HG03060 (cell line): Measurements from ENCODE around the gene YDJC.
"Not testable (repeated sequence)": the region's sequence is repeated elsewhere in the genome, so short reads cannot be mapped to it uniquely, and the experiment has no call there.

Experiments used
- ATAC-seq: cut with Tn5 transposase; IDR thresholded peaks from one replicate; pipeline ENCODE4 v1.9.1; 2021; ENCODE audit warnings: low read depth, moderate number of reproducible peaks; ENCODE audit not compliant: unreplicated experiment

The YDJC gene, protein sequence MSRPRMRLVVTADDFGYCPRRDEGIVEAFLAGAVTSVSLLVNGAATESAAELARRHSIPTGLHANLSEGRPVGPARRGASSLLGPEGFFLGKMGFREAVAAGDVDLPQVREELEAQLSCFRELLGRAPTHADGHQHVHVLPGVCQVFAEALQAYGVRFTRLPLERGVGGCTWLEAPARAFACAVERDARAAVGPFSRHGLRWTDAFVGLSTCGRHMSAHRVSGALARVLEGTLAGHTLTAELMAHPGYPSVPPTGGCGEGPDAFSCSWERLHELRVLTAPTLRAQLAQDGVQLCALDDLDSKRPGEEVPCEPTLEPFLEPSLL

DNA sequence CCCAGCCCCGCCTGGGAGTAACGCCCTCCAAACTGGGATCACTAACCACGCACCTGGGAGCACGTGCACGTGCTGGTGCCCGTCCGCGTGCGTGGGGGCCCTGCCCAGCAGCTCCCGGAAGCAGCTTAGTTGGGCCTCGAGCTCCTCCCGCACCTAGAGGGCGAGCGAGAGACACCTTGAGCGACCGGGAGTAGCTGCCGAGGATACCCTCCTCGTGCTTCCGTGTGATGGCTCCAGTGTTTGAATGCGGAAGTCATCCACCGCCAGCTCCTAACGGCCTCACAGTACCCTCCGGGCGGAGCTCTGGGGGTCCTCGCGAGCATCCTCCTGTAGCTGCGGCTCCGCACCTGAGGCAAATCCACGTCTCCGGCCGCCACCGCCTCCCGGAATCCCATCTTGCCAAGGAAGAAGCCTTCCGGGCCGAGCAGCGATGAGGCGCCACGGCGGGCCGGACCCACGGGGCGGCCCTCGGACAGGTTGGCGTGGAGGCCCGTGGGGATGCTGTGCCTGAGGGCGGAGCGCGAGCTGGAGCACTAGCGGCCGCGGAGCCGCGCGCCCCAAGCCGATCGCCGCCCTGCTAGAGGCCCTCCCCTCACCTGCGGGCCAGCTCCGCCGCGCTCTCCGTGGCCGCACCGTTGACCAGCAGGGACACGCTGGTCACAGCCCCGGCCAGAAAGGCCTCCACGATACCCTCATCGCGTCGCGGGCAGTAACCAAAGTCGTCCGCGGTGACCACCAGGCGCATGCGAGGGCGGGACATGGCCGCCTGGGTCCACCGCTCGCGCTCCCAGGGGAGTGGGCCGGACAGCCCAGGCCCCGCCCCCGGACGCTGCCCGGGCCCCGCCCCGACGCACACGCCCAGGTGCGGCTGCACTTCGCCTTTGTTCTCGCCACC is at the start of gene YDJC:
Gene YDJC, minus strand, starts transcription at position 768 of the 895 bp plus-strand sequence. Its CDS starts 8 bp downstream, at position 760.
- peak; percentile 50 for ATAC-seq

DNA sequence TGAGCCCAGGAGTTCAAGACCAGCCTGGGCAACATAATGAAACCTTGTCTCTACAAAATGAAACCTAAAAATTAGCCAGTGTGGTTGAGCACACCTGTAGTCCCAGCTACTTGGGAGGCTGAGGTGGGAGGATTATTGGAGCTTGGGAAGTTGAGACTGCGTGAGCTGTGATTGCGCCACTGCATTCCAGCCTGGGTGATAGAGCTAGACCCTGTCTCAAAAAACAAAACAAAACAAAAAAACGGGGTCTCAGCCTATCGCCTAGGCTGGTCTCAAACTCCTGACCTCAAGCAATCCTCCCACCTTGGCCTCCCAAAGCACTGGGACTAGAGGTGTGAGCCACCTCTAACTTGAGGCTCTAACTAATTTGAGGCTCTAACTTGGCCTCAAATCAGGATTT is 49.6 kb upstream of the YDJC start:
- no peak for ATAC-seq

DNA sequence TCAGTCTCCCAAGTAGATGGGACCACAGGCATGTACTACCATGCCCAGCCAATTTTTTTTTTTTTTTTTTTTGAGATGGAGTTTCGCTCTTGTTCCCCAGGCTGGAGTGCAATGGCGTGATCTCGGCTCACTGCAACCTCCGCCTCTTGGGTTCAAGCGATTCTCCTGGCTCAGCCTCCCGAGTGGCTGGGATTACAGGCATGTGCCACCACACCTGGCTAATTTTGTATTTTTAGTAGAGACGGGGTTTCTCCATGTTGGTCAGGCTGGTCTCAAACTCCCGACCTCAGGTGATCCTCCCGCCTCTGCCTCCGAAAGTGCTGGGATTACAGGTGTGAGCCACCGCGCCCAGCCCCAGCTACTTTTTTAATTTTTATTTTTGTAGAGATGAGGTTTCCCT is 49.0 kb upstream of the YDJC start:
- ATAC-seq = not testable (repeated sequence)

DNA sequence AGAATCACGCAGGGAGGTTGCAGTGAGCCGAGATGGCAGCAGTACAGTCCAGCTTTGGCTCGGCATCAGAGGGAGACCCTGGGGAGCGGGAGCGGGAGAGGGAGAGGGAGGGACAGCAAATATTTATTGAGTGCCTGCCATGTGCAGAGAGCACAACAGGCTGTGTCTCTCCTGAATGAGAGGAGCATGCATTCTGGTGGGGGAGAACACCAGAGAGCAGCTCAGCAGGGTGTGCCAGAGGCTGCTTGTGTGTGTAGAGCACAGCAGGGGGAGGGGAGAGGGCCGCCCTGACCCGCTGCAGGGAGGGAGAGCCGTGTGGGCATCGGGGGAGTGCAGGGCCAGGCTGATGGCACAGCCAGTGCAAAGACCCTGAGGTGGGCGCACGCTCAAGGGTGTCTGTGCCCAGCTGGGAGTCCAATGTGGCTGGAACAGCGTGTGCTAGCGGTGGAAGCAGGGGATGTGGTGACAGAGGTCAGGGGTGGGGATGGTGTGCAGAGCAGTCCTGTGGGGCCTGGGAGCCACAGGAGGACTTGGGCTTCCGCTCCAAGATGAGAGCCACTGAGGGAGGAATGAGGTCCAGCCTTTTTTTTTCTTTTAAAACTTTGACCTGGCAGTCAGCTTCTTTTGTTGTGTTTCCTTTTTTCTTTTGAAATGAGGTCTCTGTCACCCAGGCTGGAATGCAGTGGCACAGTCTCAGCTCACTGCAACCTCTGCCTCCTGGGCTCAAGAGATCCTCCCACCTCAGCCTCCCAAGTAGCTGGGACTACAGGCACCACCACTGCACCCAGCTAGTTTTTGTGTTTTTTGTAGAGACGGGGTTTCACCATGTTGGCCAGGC is 48.0 kb upstream of the YDJC start:
- no peak for ATAC-seq

DNA sequence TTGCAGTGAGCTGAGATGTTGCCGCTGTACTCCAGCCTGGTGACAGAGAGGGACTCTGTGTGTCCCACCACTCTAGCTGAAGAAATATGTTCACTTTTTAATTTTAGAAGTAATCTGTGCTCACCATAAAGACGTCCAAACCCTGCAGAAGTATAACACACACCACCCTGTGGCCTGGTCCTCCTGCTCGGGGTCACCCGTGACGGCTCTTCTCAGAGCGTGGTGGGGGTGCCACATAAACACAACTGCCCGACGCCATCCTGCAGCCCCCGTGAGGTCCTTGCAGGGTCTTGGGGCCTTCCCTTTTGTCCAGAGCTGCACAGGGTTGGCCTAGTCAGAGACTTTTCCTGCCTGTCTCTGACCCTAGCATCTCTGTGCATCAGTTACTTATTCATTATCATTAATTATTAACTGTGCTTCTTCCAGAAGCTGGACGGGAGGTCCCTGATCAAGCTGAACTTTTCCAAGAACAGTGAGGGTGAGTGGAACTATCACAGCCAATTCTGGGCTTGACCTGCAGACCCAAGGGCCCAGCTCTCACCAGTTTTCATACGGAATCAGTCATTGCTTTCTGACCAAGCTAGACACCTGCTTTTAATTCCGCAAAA is 44.9 kb upstream of the YDJC start:
- no peak for ATAC-seq

DNA sequence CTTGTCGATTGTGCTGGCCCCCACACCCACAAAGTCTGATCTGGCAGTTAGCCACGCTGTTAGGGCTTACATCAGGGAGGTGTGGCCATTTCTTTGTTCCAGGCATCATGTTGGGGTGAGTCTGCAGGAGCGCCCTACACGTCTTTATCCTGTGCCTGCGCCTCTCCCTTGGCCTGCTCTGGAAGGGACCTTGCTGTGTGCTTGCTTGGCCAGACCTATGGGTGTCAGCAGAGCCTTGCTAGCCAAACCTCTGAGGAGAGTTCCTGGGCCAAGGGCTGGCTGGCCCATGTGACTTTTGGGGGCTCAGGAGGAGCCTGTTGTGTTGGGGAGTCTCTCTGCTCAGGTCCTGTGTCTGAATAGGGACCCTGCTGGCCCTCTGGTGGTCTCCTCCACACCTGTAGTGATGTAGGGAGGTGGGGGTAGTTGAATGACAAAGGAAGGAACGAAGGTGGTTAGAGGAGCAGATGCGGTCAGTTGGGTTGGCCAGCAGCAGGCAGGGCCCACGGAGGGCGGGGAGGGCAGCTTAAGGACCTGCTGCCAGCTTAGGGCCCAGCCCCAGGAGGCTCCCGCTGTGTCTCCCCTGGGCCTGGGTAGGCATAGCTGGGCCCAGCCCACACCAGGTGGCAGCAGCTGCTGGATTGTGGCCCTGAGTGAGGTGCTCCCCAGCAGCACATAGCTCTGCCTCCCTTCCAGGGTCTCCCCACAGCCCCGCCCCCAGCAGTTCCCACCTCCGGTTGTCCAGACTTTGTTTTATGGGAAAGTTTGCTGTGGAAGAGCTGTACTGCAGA is 43.9 kb upstream of the YDJC start:
- no peak for ATAC-seq

DNA sequence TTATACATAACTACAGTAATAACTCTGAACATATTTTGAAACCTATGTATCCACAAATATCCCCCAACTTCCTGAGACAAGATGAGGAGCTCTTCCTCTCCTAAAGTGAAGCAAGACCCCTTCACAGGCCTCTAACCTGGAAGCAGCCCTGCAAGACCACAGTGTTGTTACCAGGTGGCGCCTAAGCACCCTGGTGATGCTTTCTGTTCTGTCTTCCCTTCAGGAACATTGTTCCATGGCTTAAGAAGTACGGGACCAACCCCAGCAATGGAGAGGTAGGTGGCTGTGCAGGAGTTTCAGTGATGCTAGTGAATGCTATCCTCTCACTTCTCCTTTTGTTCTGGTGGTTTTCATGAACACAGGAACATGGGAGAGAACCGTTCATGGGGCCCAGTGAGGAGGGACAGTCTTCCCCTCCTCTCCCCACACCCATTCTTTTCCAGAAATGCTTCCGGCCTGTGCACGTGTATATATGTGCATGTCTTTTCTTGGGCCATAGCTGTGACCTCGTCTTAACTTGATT is 42.3 kb upstream of the YDJC start:
- ATAC-seq = no peak

DNA sequence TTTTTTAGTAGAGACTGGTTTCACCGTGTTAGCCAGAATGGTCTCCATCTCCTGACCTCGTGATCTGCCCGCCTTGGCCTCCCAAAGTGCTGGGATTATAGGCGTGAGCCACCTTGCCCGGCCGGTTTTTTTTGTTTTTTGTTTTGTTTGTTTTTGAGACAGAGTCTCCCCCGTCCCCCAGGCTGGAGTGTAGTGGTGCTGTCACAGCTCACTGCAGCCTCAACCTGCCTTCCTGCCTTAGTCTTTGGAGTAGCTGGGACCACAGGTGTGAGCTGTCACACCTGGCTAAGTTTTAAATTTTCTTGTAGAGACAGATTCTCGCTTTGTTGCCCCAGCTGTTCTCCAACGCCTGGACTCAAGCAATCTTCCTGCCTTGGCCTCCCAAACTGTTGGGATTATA is 39.2 kb upstream of the YDJC start:
- ATAC-seq = no peak

DNA sequence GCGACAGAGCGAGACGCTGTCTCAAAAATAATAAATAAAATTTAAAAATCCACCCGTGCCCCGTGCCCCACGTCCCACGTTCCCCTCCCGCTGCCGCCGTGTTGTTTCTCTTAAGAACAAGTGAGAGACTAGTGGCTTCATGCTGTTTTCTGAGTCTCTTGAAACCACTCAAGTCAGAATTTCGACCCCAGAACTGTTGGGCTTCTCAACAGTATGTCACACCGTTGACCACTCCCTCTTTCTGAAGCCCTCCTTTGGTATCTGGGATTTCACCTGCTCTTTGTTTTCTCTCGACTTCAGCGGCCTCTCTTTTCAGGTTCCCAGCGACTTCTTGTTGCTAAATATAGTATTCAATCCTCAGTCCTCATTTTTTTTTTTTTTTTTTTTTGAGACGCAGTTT is 37.0 kb upstream of the YDJC start:
- no peak for ATAC-seq

DNA sequence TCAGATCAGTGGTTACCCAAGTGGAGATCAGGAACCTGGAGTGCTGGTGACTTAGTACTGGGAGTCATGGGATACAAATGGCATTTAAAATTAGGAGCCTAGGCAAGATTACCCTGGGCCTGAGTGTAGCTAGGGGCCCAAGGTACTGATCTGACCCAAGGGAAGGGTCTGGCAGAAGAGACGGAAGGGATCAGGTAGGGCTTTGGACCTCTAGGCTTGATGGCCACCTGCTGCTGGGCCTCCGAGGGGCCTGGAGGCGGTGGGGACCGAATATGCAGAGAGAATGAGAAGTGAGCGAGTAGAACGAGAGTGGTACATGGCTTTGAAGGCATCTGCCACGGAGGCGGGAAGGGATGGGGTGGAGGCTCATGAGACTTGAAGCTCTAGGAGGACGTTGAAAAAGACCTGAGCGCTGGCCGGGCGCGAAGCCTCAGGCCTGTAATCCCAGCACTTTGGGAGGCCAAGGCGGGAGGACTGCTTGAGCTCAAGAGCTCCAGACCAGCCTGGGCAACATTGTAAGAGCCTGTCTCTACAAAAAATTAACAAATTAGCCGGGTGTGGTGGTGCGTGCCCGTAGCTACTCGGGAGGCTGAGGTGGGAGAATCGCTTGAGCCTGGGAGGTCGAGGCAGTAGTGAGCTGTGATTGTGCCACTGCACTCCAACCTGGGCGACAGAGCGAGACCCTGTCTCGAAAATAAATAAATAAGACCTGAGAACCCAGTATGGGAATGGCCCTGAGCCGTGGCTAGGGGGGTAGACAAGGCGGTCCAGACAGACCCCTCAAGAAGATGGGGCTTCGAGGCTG is 35.4 kb upstream of the YDJC start:
- no peak for ATAC-seq

DNA sequence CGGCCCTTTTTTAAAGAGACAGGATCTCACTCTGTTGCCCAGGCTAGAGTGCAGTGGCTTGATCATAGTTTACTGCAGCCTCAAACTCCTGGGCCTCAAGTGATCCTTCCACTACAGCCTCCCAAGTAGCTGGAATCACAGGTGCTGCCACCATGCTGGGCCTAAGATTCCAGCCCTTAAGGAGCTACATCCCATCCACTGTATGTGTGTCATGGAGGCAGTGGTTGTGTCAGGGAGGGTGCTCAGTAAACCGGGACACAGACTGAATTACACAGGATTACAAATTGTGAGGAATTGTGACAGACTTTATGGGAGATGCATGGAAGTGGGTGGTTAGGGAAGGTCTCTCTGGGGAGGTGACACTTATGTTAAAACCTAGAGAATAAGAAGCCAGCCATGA is 33.9 kb upstream of the YDJC start:
- ATAC-seq = no peak

DNA sequence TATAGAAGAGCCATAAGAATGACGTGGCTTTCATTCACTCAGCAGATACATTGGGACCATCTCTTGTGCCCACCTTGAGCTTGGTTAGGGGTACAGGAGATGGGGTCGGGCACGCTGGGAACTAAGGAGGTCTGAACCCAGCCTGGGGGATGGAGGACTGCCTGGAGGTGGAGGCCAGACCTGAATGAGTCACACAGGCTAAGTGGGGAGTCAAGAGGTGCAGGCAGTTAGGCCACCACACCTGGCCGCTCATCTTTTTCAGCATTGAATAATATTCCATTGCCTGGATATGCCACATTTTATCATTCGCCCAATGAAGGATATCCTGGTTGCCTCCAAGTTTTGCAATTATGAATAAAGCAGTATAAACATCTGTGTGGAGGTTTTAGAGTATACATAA is 32.2 kb upstream of the YDJC start:
- ATAC-seq = no peak

DNA sequence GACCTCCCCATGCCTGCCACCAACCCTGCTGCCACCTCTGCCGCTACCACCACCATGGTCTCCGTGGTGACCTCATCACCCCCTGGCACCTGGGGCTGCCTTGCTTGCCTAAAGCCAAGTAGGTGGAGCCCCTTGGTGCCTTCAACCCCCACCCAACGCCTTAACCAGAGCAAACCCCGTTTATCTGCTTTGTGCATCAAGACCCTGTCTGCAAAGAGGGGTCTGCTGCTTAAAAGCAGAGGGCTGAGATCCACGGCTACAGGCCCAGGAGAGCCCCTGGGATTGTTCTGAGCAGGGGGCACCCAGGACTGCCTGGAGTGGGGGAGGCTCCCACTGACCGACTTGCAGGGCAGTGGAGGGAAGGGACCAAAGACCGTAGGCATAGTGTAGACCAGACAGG is 31.1 kb upstream of the YDJC start:
- no peak for ATAC-seq

DNA sequence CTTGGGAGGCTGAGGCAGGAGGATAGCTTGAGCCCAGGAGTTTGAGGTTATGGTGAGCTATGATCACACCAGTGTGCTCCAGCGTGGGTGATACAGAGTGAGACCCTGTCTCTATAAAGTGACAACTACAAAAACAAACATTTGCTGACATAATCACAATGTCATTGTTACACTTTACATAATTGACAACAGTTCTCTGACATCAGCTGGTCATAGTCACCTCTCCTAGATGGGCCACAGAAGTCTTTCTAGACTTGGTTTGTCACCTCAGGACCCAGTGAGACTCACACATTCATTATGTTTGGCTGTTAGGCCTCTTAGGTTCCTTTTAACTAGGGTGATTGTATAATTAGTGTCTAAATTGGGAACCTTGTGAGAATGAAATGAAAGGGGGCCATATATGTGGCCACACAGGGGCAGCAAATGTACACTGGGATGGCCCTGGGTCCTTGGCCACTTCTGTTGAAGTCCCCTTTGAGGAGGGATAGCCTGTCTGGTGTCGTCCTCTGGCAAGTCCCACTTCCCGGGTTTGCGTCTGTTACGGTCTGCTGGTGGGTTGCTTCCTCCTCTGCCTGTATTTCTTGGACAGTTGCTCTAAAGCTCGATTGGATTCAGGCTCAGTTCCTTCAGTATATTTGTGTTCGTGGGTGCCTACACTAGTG is 30.2 kb upstream of the YDJC start:
- no peak for ATAC-seq

DNA sequence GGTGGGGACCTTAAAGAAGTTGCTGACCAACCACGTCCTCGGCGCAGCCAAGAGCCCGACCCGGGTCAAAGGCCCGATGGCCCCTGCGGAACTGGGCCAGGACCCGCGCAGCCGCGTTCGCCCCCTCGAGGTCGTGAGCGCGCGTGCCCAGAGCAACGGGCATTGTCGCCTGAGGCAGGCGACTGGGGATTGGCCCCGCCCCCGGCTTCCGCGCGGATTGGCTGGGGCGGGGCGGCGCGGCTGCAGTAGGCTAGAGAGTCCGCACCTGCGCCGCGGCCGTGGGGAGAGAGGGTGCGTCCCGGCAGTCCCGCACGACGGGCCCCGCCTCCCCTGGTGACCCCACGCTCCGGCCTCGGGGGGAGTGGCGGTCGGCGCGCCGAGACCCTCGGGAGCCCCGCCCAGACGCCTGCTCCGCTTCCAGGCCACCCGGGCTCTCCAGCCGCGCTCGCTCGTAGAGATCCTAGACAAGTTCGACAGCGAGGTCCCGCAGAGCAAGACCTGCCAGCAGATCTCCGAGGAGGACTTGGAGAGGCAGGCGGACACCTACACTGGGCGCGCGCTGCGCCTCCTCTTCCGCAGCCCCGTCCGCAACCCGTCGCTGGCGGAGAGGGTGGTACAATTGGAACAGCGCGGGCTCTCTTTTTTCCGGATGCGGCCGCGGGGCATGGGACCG is 27.7 kb upstream of the YDJC start:
- ATAC-seq = no peak

DNA sequence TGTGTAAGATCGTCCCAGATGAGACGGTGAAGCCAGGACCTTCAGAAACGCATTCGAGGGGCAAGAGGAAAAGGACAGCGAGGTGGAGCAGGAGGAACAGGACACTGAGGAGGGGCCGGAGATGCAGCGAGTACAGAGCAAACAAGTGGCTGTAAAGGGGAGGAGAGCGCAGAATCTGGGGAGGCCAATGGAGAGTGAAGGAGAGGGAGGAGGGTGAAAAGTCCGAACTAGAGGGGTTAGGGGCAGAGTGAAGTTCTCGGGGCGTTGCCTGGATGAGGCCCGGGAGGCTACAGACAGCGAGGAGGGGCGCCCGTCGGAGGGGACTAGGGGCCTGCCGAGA is 27.2 kb upstream of the YDJC start:
- no peak for ATAC-seq

DNA sequence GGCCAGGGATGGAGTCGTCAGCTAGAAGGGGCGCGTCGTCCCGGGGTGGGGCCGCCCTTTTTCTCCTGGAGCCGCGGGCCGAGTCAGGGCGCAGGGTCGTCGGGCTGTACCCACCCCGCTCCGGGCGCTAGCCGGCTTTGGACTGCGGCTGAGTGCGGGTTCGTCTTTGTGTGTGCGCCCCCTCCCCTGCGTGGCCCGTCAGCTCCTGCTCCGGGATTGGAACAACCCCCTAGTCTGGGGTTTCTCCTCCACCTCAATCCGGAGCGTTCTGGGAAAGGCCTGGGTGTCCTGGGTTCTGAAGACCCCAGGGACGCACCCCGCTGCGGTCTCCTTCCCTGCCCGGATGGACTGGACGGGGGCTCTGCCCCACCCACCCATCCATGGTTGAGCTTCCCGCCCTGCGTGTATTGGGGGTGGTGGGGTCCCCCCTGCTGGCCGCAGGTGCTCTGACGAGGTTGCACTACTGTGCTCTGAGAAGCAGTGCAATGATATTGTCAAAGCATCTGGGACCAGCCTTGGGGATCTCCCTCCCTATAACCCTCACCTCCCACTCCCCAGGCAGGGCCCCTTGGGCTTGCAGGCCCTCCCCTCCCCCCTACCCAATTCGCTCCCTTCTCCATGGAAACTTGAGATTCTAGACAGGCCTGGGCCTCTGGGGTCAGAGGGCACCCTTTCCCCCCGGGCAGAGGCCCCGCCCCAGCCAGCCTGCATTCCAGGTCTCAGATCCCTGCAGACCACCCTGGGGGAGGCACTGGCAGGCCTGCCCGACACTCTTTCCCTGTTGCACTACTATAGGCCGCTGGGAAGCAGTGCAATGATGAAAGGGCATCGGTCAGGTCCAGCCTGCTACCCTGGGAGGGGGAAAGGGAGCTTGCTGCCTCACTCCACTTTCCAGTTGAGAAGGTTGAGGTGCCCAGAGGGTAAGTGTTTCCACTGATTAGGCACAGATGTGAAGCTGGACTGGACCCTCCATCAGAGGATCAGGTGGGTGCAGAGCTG is 23.0 kb upstream of the YDJC start:
- no peak for ATAC-seq
